SW480 (cell line): ENCODE measurements around the gene MTHFD1L.
"Not testable (repeated sequence)": the region's sequence is repeated elsewhere in the genome, so short reads cannot be mapped to it uniquely, and the experiment has no call there.

Experiments used
- DNase-seq: peaks from one replicate; pipeline ENCODE4 v3.0.0-alpha.2; 2016; ENCODE audit warnings: low spot score

MTHFD1L gene

GRCh38 chr6:151096691-151097606 lies 231.4 kb downstream of the MTHFD1L start:
- DNase-seq, result no peak

- no peak for DNase-seq
Measured at GRCh38 chr6:151098166-151098565, 232.7 kb downstream of the MTHFD1L start.

GRCh38 chr6:151100326-151100725 lies 234.8 kb downstream of the MTHFD1L start:
- DNase-seq, result no peak

GRCh38 chr6:151101161-151101815 lies 235.8 kb downstream of the MTHFD1L start:
- DNase-seq, result no peak

GRCh38 chr6:151101816-151102694 lies 236.6 kb downstream of the MTHFD1L start:
- no peak for DNase-seq

GRCh38 chr6:151103266-151103665 lies 237.8 kb downstream of the MTHFD1L start:
- no peak for DNase-seq

GRCh38 chr6:151107897-151108427 lies 242.5 kb downstream of the MTHFD1L start:
- no peak for DNase-seq

- DNase-seq, result no peak
Measured at GRCh38 chr6:151108548-151108947, 243.0 kb downstream of the MTHFD1L start.

- no peak for DNase-seq
Measured at GRCh38 chr6:151109361-151109760, 243.9 kb downstream of the MTHFD1L start.

- DNase-seq, result no peak
Measured at GRCh38 chr6:151109869-151110575, 244.5 kb downstream of the MTHFD1L start.

GRCh38 chr6:151110576-151110905 lies 245.0 kb downstream of the MTHFD1L start:
- DNase-seq, result no peak

- DNase-seq, result no peak
Measured at GRCh38 chr6:151111670-151112069, 246.2 kb downstream of the MTHFD1L start.

GRCh38 chr6:151112130-151112529 lies 246.6 kb downstream of the MTHFD1L start:
- DNase-seq, result no peak

GRCh38 chr6:151112884-151113283 lies 247.4 kb downstream of the MTHFD1L start:
- DNase-seq, result not testable (repeated sequence)

GRCh38 chr6:151113641-151114040 lies 248.1 kb downstream of the MTHFD1L start:
- DNase-seq, result no peak

- DNase-seq, result no peak
Measured at GRCh38 chr6:151118461-151119123, 253.1 kb downstream of the MTHFD1L start.

- no peak for DNase-seq
Measured at GRCh38 chr6:151119823-151120524, 254.5 kb downstream of the MTHFD1L start.

- DNase-seq, result no peak
Measured at GRCh38 chr6:151121900-151122299, 256.4 kb downstream of the MTHFD1L start.

- DNase-seq, result not testable (repeated sequence)
Measured at GRCh38 chr6:151123641-151124040, 258.1 kb downstream of the MTHFD1L start.

GRCh38 chr6:151125242-151125641 lies 259.7 kb downstream of the MTHFD1L start:
- peak; percentile 57 for DNase-seq
